ENCODE measurements around the gene PHF23. TPM values are rescaled to one million over a fixed set of nuclear protein-coding genes. Genes with fewer than 3 reads are reported as not detected.
A peak's percentile ranks its signal among the peaks of the same experiment; 100 is the strongest.

PHF23 gene
- total and polyA plus RNA-seq, 9 of the 15 experiments (the other 6 are each of a cell fraction or from before 2014, with no cell fraction given): 7.4 to 87.5 (median 33.7) TPM

DNA sequence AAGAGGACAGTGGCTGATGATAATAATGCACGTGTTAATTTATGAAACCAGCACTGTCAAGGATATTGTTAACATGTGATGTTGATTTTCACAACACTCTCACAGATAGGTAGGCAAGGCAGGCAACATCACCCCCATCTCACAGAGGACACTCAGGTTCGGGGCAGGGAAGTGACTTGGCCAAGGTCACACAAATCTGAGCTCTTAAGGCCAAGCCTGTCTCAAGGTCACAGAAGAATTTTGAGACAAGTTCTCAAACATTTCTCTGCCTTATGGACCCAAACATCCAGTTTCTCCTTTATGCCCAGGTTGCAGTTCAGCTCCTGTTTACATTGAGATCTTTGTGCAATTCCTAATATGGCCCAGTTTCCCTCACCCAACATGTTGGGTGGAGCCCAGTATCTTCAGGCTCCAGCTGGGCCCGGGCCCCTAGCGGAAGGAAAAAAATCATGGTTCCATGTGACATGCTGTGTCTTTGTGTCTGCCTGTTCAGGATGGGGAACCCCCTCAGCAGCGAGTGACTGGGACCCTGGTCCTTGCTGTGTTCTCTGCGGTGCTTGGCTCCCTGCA, 43.6 kb upstream of the PHF23 start (continued):
- TF ChIP-seq SIN3A (IDR thresholded peaks at IDR 0.05; ENCODE audit: borderline replicate concordance in 2 of 2, control insufficient read depth in 1 of 2, low read depth in 2 of 2, low read length in 2 of 2) (peak in 1 of 2 experiments; percentile 35; a peak in 1 of 4 replicates), ZNF384 (IDR thresholded peaks at IDR 0.05; ENCODE audit: low read depth, low read length) (peak; percentile 45; the same call in 1 of the 2 replicates), FOXA3 (CRISPR knock-in tag; conservative IDR thresholded peaks at IDR 0.05 in 1 of 2, IDR thresholded peaks at IDR 0.05 in 1 of 2) (peak; percentile 48 to 70; a peak in 2 of 4 replicates), ZNF232 (CRISPR knock-in tag; IDR thresholded peaks at IDR 0.05) (no peak), BMI1 (IDR thresholded peaks at IDR 0.05; ENCODE audit: low read length) (no peak), MIER1 (IDR thresholded peaks at IDR 0.05; ENCODE audit: low read depth) (no peak), PCBP1 (IDR thresholded peaks at IDR 0.05; ENCODE audit: low read depth, low read length, poor library complexity, severe bottlenecking) (no peak), SMARCC2 (IDR thresholded peaks at IDR 0.05; ENCODE audit: low read depth) (no peak), TAL1 (IDR thresholded peaks at IDR 0.05) (peak; percentile 36), ZNF324 (CRISPR knock-in tag; IDR thresholded peaks at IDR 0.05) (no peak), CBFA2T3 (IDR thresholded peaks at IDR 0.05) (peak; percentile 45; the same call in 1 of the 2 replicates), MTA1 (IDR thresholded peaks at IDR 0.05; ENCODE audit: borderline replicate concordance) (no peak), SMARCA4 (IDR thresholded peaks at IDR 0.05) (0 out of 2 replicates have a peak, but pooled peaks have one; percentile 11), TCF7 (IDR thresholded peaks at IDR 0.05; ENCODE audit: borderline replicate concordance) (no peak), MAFK (IDR thresholded peaks at IDR 0.05; ENCODE audit: low read length) (no peak), ARID1B (IDR thresholded peaks at IDR 0.05) (peak; percentile 15; the same call in 1 of the 2 replicates), E2F3 (CRISPR knock-in tag; IDR thresholded peaks at IDR 0.05) (no peak), PCBP2 (IDR thresholded peaks at IDR 0.05; ENCODE audit: low read depth, low read length, poor library complexity, severe bottlenecking) (no peak)
- TF ChIP-seq, protein P1, sequence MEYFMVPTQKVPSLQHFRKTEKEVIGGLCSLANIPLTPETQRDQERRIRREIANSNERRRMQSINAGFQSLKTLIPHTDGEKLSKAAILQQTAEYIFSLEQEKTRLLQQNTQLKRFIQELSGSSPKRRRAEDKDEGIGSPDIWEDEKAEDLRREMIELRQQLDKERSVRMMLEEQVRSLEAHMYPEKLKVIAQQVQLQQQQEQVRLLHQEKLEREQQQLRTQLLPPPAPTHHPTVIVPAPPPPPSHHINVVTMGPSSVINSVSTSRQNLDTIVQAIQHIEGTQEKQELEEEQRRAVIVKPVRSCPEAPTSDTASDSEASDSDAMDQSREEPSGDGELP (CRISPR knock-in tag; IDR thresholded peaks at IDR 0.05; ENCODE audit: borderline replicate concordance): peak; percentile 97
- TF ChIP-seq, protein P2, sequence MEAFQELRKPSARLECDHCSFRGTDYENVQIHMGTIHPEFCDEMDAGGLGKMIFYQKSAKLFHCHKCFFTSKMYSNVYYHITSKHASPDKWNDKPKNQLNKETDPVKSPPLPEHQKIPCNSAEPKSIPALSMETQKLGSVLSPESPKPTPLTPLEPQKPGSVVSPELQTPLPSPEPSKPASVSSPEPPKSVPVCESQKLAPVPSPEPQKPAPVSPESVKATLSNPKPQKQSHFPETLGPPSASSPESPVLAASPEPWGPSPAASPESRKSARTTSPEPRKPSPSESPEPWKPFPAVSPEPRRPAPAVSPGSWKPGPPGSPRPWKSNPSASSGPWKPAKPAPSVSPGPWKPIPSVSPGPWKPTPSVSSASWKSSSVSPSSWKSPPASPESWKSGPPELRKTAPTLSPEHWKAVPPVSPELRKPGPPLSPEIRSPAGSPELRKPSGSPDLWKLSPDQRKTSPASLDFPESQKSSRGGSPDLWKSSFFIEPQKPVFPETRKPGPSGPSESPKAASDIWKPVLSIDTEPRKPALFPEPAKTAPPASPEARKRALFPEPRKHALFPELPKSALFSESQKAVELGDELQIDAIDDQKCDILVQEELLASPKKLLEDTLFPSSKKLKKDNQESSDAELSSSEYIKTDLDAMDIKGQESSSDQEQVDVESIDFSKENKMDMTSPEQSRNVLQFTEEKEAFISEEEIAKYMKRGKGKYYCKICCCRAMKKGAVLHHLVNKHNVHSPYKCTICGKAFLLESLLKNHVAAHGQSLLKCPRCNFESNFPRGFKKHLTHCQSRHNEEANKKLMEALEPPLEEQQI (IDR thresholded peaks at IDR 0.05): no peak
- TF ChIP-seq, protein P3, sequence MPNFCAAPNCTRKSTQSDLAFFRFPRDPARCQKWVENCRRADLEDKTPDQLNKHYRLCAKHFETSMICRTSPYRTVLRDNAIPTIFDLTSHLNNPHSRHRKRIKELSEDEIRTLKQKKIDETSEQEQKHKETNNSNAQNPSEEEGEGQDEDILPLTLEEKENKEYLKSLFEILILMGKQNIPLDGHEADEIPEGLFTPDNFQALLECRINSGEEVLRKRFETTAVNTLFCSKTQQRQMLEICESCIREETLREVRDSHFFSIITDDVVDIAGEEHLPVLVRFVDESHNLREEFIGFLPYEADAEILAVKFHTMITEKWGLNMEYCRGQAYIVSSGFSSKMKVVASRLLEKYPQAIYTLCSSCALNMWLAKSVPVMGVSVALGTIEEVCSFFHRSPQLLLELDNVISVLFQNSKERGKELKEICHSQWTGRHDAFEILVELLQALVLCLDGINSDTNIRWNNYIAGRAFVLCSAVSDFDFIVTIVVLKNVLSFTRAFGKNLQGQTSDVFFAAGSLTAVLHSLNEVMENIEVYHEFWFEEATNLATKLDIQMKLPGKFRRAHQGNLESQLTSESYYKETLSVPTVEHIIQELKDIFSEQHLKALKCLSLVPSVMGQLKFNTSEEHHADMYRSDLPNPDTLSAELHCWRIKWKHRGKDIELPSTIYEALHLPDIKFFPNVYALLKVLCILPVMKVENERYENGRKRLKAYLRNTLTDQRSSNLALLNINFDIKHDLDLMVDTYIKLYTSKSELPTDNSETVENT (CRISPR knock-in tag; IDR thresholded peaks at IDR 0.05): no peak
- TF ChIP-seq, protein P4, sequence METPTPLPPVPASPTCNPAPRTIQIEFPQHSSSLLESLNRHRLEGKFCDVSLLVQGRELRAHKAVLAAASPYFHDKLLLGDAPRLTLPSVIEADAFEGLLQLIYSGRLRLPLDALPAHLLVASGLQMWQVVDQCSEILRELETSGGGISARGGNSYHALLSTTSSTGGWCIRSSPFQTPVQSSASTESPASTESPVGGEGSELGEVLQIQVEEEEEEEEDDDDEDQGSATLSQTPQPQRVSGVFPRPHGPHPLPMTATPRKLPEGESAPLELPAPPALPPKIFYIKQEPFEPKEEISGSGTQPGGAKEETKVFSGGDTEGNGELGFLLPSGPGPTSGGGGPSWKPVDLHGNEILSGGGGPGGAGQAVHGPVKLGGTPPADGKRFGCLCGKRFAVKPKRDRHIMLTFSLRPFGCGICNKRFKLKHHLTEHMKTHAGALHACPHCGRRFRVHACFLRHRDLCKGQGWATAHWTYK (CRISPR knock-in tag; IDR thresholded peaks at IDR 0.05): no peak

All from K562 (cell line).